Mesothelial cell of epicardium (in vitro differentiated cells): ENCODE measurements around the gene LRFN5. TPM values are rescaled to one million over a fixed set of nuclear protein-coding genes. Genes with fewer than 3 reads are reported as not detected.
"Not testable (repeated sequence)": the region's sequence is repeated elsewhere in the genome, so short reads cannot be mapped to it uniquely, and the experiment has no call there.

Experiments
- DNase-seq, 2 experiments: peaks; one replicate each; pipeline ENCODE4 v3.0.0; 2021; ENCODE audit warnings: low spot score in 2 of 2; ENCODE audit not compliant: unreplicated experiment in 2 of 2
- H3K27ac Mint-ChIP-seq: 2 replicates; pipeline ENCODE4 v1.8.0; 2021; ENCODE audit warnings: mixed read lengths
- H3K27me3 Mint-ChIP-seq: 2 replicates; pipeline ENCODE4 v1.8.0; 2021; ENCODE audit warnings: low read depth, mixed read lengths
- H3K36me3 Mint-ChIP-seq: 2 replicates; pipeline ENCODE4 v1.8.0; 2021; ENCODE audit warnings: mixed read lengths
- H3K4me1 Mint-ChIP-seq: 2 replicates; pipeline ENCODE4 v1.8.0; 2021; ENCODE audit warnings: mixed read lengths
- H3K4me3 Mint-ChIP-seq: 2 replicates; pipeline ENCODE4 v1.8.0; 2021; ENCODE audit warnings: mild to moderate bottlenecking, moderate library complexity, mixed read lengths
- H3K9me3 Mint-ChIP-seq: 2 replicates; pipeline ENCODE4 v1.8.0; 2021; ENCODE audit warnings: mixed read lengths
- CTCF ChIP-seq: fragments of 200-600 bp; sonication (generic); IDR thresholded peaks from one replicate; pipeline ENCODE4 v1.5.0; 2021; ENCODE audit warnings: antibody characterized with exemption; ENCODE audit not compliant: unreplicated experiment
- total RNA-seq: library from RNA; stranded (reverse); gene quantifications from 3 replicates; pipeline ENCODE4 v1.2.1, GENCODE V29; 2021

Gene LRFN5
- total RNA-seq, 1 donor from 2014 or later, result 23.1 TPM

GRCh38 chr14:41901089-41901488 is 294.4 kb downstream of the LRFN5 start:
- TF ChIP-seq CTCF, result no peak
- no peaks in the 10 kb centered on the region for H3K27me3 Mint-ChIP-seq
- H3K4me3 Mint-ChIP-seq, result no peak overlapping the region

GRCh38 chr14:41905394-41905964 is 298.8 kb downstream of the LRFN5 start:
- Mint-ChIP-seq H3K27ac (no peak overlapping the region), H3K4me3 (no peak overlapping the region), H3K36me3 (peaks cover 1% of the 10 kb centered on the region), H3K4me1 (no peaks in the 10 kb centered on the region), H3K27me3 (no peaks in the 10 kb centered on the region), H3K9me3 (peaks cover 5% of the 10 kb centered on the region)
- no peak for DNase-seq
- no peak for TF ChIP-seq CTCF

More at GRCh38 chr14:41901089-41901488, 294.4 kb downstream of the LRFN5 start:
- Mint-ChIP-seq H3K4me1 (peaks cover 8% of the 10 kb centered on the region), H3K9me3 (no peaks in the 10 kb centered on the region), H3K27ac (no peak overlapping the region), H3K36me3 (no peaks in the 10 kb centered on the region)
- DNase-seq, result no peak

GRCh38 chr14:41911155-41911554 is 304.5 kb downstream of the LRFN5 start:
- not testable (repeated sequence) for DNase-seq, H3K36me3 Mint-ChIP-seq, H3K27me3 Mint-ChIP-seq, H3K4me1 Mint-ChIP-seq, H3K27ac Mint-ChIP-seq
- Mint-ChIP-seq H3K9me3 (peaks cover 21% of the 10 kb centered on the region), H3K4me3 (peak overlapping the region; percentile 68)

- Mint-ChIP-seq H3K9me3 (peaks cover 41% of the 10 kb centered on the region), H3K27ac (no peak overlapping the region), H3K4me3 (no peak overlapping the region), H3K4me1 (no peaks in the 10 kb centered on the region), H3K36me3 (peaks cover 8% of the 10 kb centered on the region), H3K27me3 (no peaks in the 10 kb centered on the region)
- DNase-seq, result no peak
- TF ChIP-seq CTCF, result no peak
Observed at GRCh38 chr14:41913398-41913797, 306.7 kb downstream of the LRFN5 start.

GRCh38 chr14:41915732-41916131 is 309.1 kb downstream of the LRFN5 start:
- no peak for TF ChIP-seq CTCF
- Mint-ChIP-seq H3K36me3 (peaks cover 7% of the 10 kb centered on the region), H3K4me3 (no peak overlapping the region), H3K27ac (no peak overlapping the region), H3K4me1 (no peaks in the 10 kb centered on the region), H3K9me3 (peaks cover 35% of the 10 kb centered on the region), H3K27me3 (no peaks in the 10 kb centered on the region)
- DNase-seq, result no peak

GRCh38 chr14:41916313-41916712 is 309.6 kb downstream of the LRFN5 start:
- Mint-ChIP-seq H3K27ac (no peak overlapping the region), H3K27me3 (no peaks in the 10 kb centered on the region), H3K4me3 (no peak overlapping the region), H3K9me3 (peaks cover 35% of the 10 kb centered on the region), H3K4me1 (no peaks in the 10 kb centered on the region), H3K36me3 (peaks cover 7% of the 10 kb centered on the region)
- DNase-seq, result no peak
- no peak for TF ChIP-seq CTCF
